DND-41 (cell line): ENCODE measurements around the gene RAB6B.

Experiments used
- ATAC-seq: fragments of 200-7000 bp; cut with Tn5 transposase; 3 replicates; pipeline ENCODE4 v1.9.1; 2021; ENCODE audit warnings: low read depth; ENCODE audit not compliant: insufficient read depth
- DNase-seq: peaks from one replicate; pipeline ENCODE4 v3.0.0-alpha.2; 2020
- H2AFZ ChIP-seq: 2 replicates; pipeline ENCODE4 v1.6.0; 2012; ENCODE audit warnings: low read depth, low read length
- H3K27ac ChIP-seq: 2 replicates; pipeline ENCODE4 v1.5.1; 2012; ENCODE audit warnings: low read length, inconsistent platforms
- H3K27me3 ChIP-seq: fragments of 200-600 bp; sonication (generic); 2 replicates; pipeline ENCODE4 v1.6.0; 2012; ENCODE audit warnings: low read length, mild to moderate bottlenecking, inconsistent platforms; ENCODE audit not compliant: insufficient read depth, poor library complexity
- H3K36me3 ChIP-seq: 2 replicates; pipeline ENCODE4 v1.5.1; 2012; ENCODE audit warnings: low read length, inconsistent platforms; ENCODE audit not compliant: insufficient read depth
- H3K4me1 ChIP-seq: 2 replicates; pipeline ENCODE4 v1.5.1; 2012; ENCODE audit warnings: mild to moderate bottlenecking, low read length; ENCODE audit not compliant: insufficient read depth
- H3K4me2 ChIP-seq: 2 replicates; pipeline ENCODE4 v1.6.0; 2012; ENCODE audit warnings: mild to moderate bottlenecking, moderate library complexity, low read length, inconsistent platforms; ENCODE audit not compliant: insufficient read depth
- H3K4me3 ChIP-seq, 2 experiments: fragments of 200-600 bp in 1 of 2; shearing (Covaris generic) in 1 of 2; 2 replicates each; pipeline ENCODE4 v1.5.1; 2012 to 2016; ENCODE audit warnings: inconsistent platforms in 2 of 2, low read length in 2 of 2, mild to moderate bottlenecking in 2 of 2, low read depth in 1 of 2, moderate library complexity in 1 of 2
- H3K79me2 ChIP-seq: 2 replicates; pipeline ENCODE4 v1.6.0; 2012; ENCODE audit warnings: low read length, inconsistent platforms; ENCODE audit not compliant: insufficient read depth
- H3K9ac ChIP-seq: 2 replicates; pipeline ENCODE4 v1.6.0; 2012; ENCODE audit warnings: low read depth, mild to moderate bottlenecking, inconsistent platforms, low read length, moderate library complexity
- H3K9me3 ChIP-seq: 2 replicates; pipeline ENCODE4 v1.5.1; 2012; ENCODE audit warnings: low read length, moderate library complexity, mild to moderate bottlenecking, inconsistent platforms; ENCODE audit not compliant: insufficient read depth, severe bottlenecking
- H4K20me1 ChIP-seq: 2 replicates; pipeline ENCODE4 v1.6.0; 2012; ENCODE audit warnings: low read length; ENCODE audit not compliant: insufficient read depth
- EZH2 ChIP-seq: IDR thresholded peaks from 3 replicates; pipeline ENCODE4 v1.6.1; 2012; ENCODE audit warnings: borderline replicate concordance, low read depth, mild to moderate bottlenecking, moderate library complexity, low read length, inconsistent platforms; ENCODE audit not compliant: severe bottlenecking
- TF ChIP-seq, protein P1 (sequence below): IDR thresholded peaks from 2 replicates; pipeline ENCODE4 v1.5.1; 2012; ENCODE audit warnings: borderline replicate concordance, low read length, moderate library complexity, mild to moderate bottlenecking; ENCODE audit not compliant: poor library complexity, severe bottlenecking; ENCODE audit errors: extremely low read depth

RAB6B gene

GRCh38 chr3:133872161-133872560 is 23.5 kb downstream of the RAB6B start:
- Histone ChIP-seq H3K9me3 (no peaks in the 10 kb centered on the region), H3K27ac (no peak overlapping the region), H3K36me3 (no peaks in the 10 kb centered on the region), H3K79me2 (no peaks in the 10 kb centered on the region), H3K27me3 (peaks cover 9% of the 10 kb centered on the region), H3K9ac (no peak overlapping the region), H2AFZ (no peak overlapping the region), H3K4me2 (no peak overlapping the region), H4K20me1 (no peaks in the 10 kb centered on the region), H3K4me1 (no peaks in the 10 kb centered on the region), H3K4me3 (no peak overlapping the region)
- TF ChIP-seq, protein P1, sequence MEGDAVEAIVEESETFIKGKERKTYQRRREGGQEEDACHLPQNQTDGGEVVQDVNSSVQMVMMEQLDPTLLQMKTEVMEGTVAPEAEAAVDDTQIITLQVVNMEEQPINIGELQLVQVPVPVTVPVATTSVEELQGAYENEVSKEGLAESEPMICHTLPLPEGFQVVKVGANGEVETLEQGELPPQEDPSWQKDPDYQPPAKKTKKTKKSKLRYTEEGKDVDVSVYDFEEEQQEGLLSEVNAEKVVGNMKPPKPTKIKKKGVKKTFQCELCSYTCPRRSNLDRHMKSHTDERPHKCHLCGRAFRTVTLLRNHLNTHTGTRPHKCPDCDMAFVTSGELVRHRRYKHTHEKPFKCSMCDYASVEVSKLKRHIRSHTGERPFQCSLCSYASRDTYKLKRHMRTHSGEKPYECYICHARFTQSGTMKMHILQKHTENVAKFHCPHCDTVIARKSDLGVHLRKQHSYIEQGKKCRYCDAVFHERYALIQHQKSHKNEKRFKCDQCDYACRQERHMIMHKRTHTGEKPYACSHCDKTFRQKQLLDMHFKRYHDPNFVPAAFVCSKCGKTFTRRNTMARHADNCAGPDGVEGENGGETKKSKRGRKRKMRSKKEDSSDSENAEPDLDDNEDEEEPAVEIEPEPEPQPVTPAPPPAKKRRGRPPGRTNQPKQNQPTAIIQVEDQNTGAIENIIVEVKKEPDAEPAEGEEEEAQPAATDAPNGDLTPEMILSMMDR = no peak
- no peak for TF ChIP-seq EZH2
- no peak for ATAC-seq
- DNase-seq = no peak

GRCh38 chr3:133871368-133872090 is 24.2 kb downstream of the RAB6B start:
- no peak for ATAC-seq
- Histone ChIP-seq H3K36me3 (no peaks in the 10 kb centered on the region), H3K4me2 (no peak overlapping the region), H4K20me1 (no peaks in the 10 kb centered on the region), H3K79me2 (no peaks in the 10 kb centered on the region), H2AFZ (no peak overlapping the region), H3K27ac (no peak overlapping the region), H3K4me1 (no peaks in the 10 kb centered on the region), H3K4me3 (no peak overlapping the region), H3K9ac (no peak overlapping the region), H3K27me3 (peaks cover 9% of the 10 kb centered on the region), H3K9me3 (no peaks in the 10 kb centered on the region)
- DNase-seq = no peak
- TF ChIP-seq, protein P1 = no peak
- no peak for TF ChIP-seq EZH2

DNA sequence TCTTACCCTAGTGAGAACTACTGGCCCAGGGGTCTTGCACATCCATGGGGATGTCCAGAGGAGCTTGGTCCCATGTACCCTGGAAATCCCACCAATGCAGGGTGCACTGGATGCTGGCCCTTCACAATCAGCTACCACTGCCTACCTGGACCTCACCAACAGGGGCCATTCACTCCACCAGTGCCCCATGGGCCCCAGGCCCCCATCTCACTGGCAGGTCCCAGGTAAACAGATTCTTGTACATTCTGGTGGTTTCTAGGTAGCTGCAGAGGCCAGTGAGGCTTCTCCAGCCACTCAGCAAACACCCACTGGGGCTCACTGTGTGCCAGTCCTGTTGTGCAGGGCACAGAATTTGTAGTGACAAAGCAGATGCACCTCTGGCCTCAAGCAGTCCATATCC is 24.9 kb downstream of the RAB6B start:
- no peak for DNase-seq
- H3K4me3 ChIP-seq = no peak overlapping the region
- no peak overlapping the region for H2AFZ ChIP-seq
- H3K79me2 ChIP-seq = no peaks in the 10 kb centered on the region
- no peak overlapping the region for H3K4me2 ChIP-seq
- TF ChIP-seq EZH2 = no peak
- TF ChIP-seq, protein P1 = no peak
- H3K9ac ChIP-seq = no peak overlapping the region
- H3K27ac ChIP-seq = no peak overlapping the region
- H3K4me1 ChIP-seq = no peaks in the 10 kb centered on the region
- no peaks in the 10 kb centered on the region for H3K36me3 ChIP-seq
- H3K9me3 ChIP-seq = no peaks in the 10 kb centered on the region
- ATAC-seq = no peak
- no peaks in the 10 kb centered on the region for H4K20me1 ChIP-seq
- H3K27me3 ChIP-seq = peaks cover 9% of the 10 kb centered on the region

DNA sequence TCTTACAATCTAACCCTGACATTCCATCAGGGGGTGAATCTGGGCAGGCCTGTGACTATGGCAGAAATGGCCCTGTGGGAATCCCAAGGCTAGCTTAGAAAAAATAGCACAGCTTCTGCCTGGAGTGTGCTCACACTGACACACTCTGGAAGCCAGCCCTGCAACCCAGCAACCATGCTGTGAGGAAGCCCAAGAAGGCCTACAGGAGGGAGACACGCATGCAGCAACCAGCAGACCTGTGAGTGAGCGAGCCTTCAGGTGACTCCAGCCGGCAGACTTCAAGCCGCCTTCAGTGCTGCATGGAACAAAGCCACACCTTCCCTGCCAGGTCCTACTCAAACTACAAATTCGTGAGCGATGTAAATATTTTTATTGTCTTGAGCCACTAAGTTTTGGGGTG is 26.1 kb downstream of the RAB6B start:
- Histone ChIP-seq H3K27ac (no peak overlapping the region), H3K4me1 (no peaks in the 10 kb centered on the region), H3K79me2 (no peaks in the 10 kb centered on the region), H3K9me3 (no peaks in the 10 kb centered on the region), H3K9ac (no peak overlapping the region), H3K27me3 (peaks cover 15% of the 10 kb centered on the region), H3K4me2 (no peak overlapping the region), H2AFZ (no peak overlapping the region), H4K20me1 (no peaks in the 10 kb centered on the region), H3K36me3 (no peaks in the 10 kb centered on the region), H3K4me3 (no peak overlapping the region)
- ATAC-seq (no peak), DNase-seq (no peak)
- no peak for TF ChIP-seq EZH2
- TF ChIP-seq, protein P1 = no peak
